ENCODE data around the gene RGS10. TPM values are rescaled to one million over a fixed set of nuclear protein-coding genes. Genes with fewer than 3 reads are reported as not detected.
A peak's percentile ranks its signal among the peaks of the same experiment; 100 is the strongest.

Gene RGS10
- total RNA-seq, 4 donors from 2014 or later: 3.9 to 63.5 (median 13.2) TPM

DNA sequence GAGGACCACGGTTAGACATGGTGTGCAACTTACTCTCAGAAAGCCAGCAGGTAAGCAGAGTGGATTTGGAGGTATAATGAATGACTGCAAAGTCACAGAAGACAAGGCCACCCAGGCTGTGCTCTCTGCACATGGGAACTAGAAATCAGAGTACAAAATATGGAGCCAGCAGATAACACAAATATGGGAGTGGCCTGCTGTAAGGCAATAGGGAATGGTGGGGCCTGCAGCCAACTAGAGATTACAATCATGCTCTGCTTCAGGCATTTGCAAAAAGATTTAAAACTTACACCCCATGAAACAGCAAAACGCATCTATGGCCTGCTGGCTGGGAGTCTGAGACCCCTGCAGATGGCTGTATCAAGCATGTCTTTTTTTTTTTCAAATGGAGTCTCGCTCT, 47.0 kb downstream of the RGS10 start:
- Histone ChIP-seq H3K27me3 (no peaks in the 10 kb centered on the region), H3K9me3 (no peaks in the 10 kb centered on the region), H3K36me3 (peaks cover 0 to 4% (median 0%) of the 10 kb centered on the region in 3 donors), H3K27ac (peak overlapping the region in 3 of 4 donors; percentile 28 to 62 (median 50)), H3K4me1 (peaks cover 0 to 15% (median 0%) of the 10 kb centered on the region in 4 donors), H3K4me3 (no peak overlapping the region)
- DNase-seq: no peak
- TF ChIP-seq, protein P1, sequence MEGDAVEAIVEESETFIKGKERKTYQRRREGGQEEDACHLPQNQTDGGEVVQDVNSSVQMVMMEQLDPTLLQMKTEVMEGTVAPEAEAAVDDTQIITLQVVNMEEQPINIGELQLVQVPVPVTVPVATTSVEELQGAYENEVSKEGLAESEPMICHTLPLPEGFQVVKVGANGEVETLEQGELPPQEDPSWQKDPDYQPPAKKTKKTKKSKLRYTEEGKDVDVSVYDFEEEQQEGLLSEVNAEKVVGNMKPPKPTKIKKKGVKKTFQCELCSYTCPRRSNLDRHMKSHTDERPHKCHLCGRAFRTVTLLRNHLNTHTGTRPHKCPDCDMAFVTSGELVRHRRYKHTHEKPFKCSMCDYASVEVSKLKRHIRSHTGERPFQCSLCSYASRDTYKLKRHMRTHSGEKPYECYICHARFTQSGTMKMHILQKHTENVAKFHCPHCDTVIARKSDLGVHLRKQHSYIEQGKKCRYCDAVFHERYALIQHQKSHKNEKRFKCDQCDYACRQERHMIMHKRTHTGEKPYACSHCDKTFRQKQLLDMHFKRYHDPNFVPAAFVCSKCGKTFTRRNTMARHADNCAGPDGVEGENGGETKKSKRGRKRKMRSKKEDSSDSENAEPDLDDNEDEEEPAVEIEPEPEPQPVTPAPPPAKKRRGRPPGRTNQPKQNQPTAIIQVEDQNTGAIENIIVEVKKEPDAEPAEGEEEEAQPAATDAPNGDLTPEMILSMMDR (IDR thresholded peaks at IDR 0.05): no peak
- no peak for TF ChIP-seq POLR2A (IDR thresholded peaks at IDR 0.05)

DNA sequence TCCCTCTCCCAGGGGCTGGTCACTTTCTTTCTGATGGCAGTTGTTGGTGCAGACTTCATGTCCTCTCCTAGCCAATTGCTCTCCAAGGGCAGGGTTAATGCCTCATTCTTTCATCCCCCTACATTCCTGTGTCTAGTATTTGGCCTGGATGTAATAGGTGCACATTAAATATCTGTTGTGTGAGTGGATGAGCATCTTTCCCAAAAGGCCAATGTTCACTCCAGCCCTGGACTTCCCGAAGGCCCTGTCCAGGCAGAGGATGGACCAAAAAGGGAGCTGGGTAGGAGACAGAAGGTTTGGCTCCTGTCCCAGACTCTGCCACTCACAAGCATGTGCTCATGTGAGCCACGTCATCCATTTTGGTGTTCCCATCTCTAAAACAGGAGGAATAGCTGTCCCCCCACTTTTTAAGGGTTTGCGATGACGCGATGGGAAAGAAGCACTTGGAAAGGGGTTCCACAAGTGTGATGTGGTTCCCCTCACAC, 47.5 kb downstream of the RGS10 start:
- Histone ChIP-seq H3K36me3 (peaks cover 0 to 4% (median 0%) of the 10 kb centered on the region in 3 donors), H3K27me3 (no peaks in the 10 kb centered on the region), H3K9me3 (no peaks in the 10 kb centered on the region), H3K4me3 (no peak overlapping the region), H3K27ac (peak overlapping the region in 3 of 4 donors; percentile 28 to 62 (median 50)), H3K4me1 (peaks cover 0 to 14% (median under 1%) of the 10 kb centered on the region in 4 donors)
- no peak for DNase-seq
- TF ChIP-seq, protein P1 (IDR thresholded peaks at IDR 0.05): no peak
- no peak for TF ChIP-seq POLR2A (IDR thresholded peaks at IDR 0.05)

DNA sequence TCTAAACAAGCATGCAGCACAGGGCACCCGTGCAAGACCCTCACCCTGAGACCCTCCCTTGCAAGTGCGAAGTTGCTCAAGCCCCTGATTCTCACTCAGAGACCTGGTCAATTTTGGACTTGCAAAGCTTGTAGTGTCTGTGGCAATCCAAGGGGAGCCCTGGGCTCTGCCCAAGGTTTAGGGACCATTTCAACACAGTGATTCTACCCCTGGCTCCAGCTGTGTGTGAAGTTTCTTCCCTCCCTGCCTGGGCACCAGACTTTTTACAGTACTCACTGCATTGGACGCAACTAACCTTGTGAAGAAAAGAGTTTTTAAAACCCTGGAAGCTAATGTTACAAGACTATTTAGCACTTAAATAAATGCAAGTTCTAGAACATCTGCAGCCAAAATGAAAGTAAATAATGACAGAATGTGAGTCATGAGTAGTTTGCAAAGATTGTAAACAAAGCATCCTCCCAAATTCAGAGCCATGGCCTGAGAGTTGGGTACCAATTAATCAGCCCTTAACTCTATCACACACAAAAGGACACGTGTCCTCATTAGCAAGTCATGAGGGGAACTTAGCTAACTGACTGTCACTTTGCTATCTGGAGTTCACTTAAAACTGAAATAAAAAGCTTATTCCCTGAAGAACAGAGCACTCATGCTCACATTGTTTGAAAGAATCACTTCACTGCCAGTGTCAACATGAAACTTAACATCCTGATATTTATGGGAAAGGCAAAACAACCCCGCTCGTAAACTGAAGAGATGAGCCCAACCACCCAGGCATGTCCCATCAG, 48.1 kb downstream of the RGS10 start:
- Histone ChIP-seq H3K4me1 (peaks cover 0 to 19% (median 3%) of the 10 kb centered on the region in 4 donors), H3K27ac (peak overlapping the region in 3 of 4 donors; percentile 41 to 62 (median 50)), H3K4me3 (no peak overlapping the region), H3K36me3 (peaks cover 0 to 4% (median 0%) of the 10 kb centered on the region in 3 donors), H3K9me3 (no peaks in the 10 kb centered on the region), H3K27me3 (no peaks in the 10 kb centered on the region)
- no peak for DNase-seq
- TF ChIP-seq POLR2A (IDR thresholded peaks at IDR 0.05): no peak
- TF ChIP-seq, protein P1 (IDR thresholded peaks at IDR 0.05): no peak

DNA sequence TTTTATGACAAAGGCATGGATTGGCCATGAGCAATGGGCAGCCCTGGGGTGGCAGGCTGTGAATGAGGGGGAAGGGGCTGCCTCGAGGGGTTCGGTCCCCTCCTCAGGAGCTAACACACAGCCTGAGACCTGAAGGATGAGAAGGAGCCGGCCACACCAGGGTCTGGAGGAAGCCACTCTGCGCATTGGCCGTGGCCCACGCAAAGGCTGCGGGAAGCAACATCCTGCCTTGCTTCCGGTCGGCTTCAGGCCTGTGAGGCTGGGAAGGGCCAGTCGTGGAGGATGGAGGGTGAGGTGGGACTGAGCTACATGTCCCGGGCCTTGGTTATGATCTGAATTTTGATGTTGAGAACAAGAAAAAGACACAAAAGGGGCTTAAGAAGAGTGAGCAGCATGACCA, 49.4 kb downstream of the RGS10 start:
- TF ChIP-seq POLR2A (IDR thresholded peaks at IDR 0.05): no peak
- TF ChIP-seq, protein P1 (IDR thresholded peaks at IDR 0.05): no peak
- Histone ChIP-seq H3K4me1 (peaks cover 0 to 17% (median 3%) of the 10 kb centered on the region in 4 donors), H3K36me3 (no peaks in the 10 kb centered on the region), H3K27me3 (no peaks in the 10 kb centered on the region), H3K27ac (peak overlapping the region in 3 of 4 donors; percentile 31 to 53 (median 38)), H3K9me3 (no peaks in the 10 kb centered on the region), H3K4me3 (no peak overlapping the region)
- no peak for DNase-seq

DNA sequence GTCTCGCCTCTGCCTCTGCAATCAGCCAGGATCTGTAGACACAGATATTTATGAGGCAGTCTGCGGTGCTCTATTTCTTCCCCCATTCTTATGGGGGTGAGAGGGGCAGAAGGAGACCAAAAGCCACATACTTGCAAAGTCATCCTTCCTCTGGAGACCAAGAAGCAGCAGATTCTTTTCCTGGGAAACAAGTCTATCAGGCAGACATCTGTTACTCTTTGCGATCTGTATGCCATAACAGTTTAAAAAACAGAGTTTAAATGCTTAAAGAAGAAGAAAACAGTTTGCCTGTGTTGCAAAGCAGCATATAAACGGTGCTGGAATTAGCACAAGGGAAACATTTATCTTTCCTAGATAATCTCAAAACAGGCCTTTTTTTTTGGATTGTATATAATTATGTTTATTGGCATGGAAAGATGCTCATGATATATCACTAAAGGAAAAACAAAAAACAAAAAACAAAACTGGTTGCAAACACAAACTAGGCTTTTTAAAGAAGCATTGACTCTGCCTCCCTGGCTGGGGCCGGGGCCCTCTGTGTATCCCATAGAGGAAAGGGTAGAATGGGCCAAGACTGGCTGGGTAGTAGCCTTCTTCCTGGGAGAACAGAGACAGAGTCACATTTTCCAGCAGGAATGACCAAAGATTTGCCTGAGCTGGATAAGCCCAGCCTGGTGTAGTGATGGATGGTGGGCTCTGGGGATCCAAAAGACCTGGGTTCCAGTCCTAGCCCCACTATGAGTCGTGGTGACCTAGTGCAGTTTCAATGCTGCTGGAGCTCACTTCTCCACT, 50.4 kb downstream of the RGS10 start:
- no peak for DNase-seq
- Histone ChIP-seq H3K4me3 (no peak overlapping the region), H3K27me3 (no peaks in the 10 kb centered on the region), H3K36me3 (no peaks in the 10 kb centered on the region), H3K4me1 (peaks cover 0 to 17% (median 3%) of the 10 kb centered on the region in 4 donors), H3K9me3 (no peaks in the 10 kb centered on the region), H3K27ac (peak overlapping the region in 1 of 4 donors; percentile 17)
- no peak for TF ChIP-seq POLR2A (IDR thresholded peaks at IDR 0.05)
- TF ChIP-seq, protein P1 (IDR thresholded peaks at IDR 0.05): no peak
